CD4-positive, alpha-beta T cell (primary cell): ENCODE measurements around the gene ERMARD. TPM values are rescaled to one million over a fixed set of nuclear protein-coding genes. Genes with fewer than 3 reads are reported as not detected.
"Not testable (repeated sequence)": the region's sequence is repeated elsewhere in the genome, so short reads cannot be mapped to it uniquely, and the experiment has no call there.

ENCODE experiments used
- ATAC-seq: fragments of 200-7000 bp; cut with Tn5 transposase; one replicate; pipeline ENCODE4 v1.10.0; 2022; ENCODE audit warnings: mild to moderate bottlenecking; ENCODE audit not compliant: poor library complexity
- CTCF ChIA-PET: fragments of 350-600 bp; sonication (Branson Sonifier 250); formaldehyde crosslinking; loops from one replicate; lab custom pipeline; 2021; ENCODE audit warnings: antibody characterized with exemption, inconsistent platforms; lab: Charles Lee
- POLR2A ChIA-PET: fragments of 350-600 bp; sonication (Branson Sonifier 250); formaldehyde crosslinking; loops from one replicate; lab custom pipeline; 2021; ENCODE audit warnings: antibody characterized with exemption, inconsistent platforms; lab: Charles Lee
- DNase-seq, 14 experiments: peaks; one replicate each; pipeline ENCODE4 v3.0.0-alpha.2; 2013 to 2020; ENCODE audit warnings: mixed read lengths in 2 of 14
- H3K27ac ChIP-seq, 2 donors: one replicate each; pipeline versions ENCODE4 v1.5.1 to v1.7.0; 2013; ENCODE audit warnings: low read length in 2 of 2, low read depth in 1 of 2, mild to moderate bottlenecking in 1 of 2
- H3K27me3 ChIP-seq, 2 experiments: 1 replicate in 1 of 2; 2 replicates in 1 of 2; pipeline versions ENCODE4 v1.6.1 to v1.7.0; 2013; ENCODE audit warnings: low read length in 2 of 2, control low read depth in 1 of 2, mild to moderate bottlenecking in 1 of 2, moderate library complexity in 1 of 2; ENCODE audit not compliant: insufficient read depth in 2 of 2, control insufficient read depth in 1 of 2
- H3K36me3 ChIP-seq: one replicate; pipeline ENCODE4 v1.6.1; 2013; ENCODE audit warnings: low read length, control low read depth; ENCODE audit not compliant: insufficient read depth
- H3K4me1 ChIP-seq: one replicate; pipeline ENCODE4 v1.6.1; 2013; ENCODE audit warnings: low read length, control low read depth; ENCODE audit not compliant: insufficient read depth
- H3K4me3 ChIP-seq: one replicate; pipeline ENCODE4 v1.5.1; 2013; ENCODE audit warnings: mild to moderate bottlenecking, low read length, moderate library complexity
- H3K9me3 ChIP-seq, 2 experiments: 1 replicate in 1 of 2; 2 replicates in 1 of 2; pipeline versions ENCODE4 v1.6.1 to v1.7.0; 2013; ENCODE audit warnings: low read length in 2 of 2, mild to moderate bottlenecking in 2 of 2, control low read depth in 1 of 2, moderate library complexity in 1 of 2; ENCODE audit not compliant: control insufficient read depth in 1 of 2, insufficient read depth in 1 of 2
- H3K27ac Mint-ChIP-seq: one replicate; pipeline ENCODE4 v1.8.0; 2020; ENCODE audit warnings: mixed read lengths
- H3K27me3 Mint-ChIP-seq: one replicate; pipeline ENCODE4 v1.8.0; 2021; ENCODE audit warnings: mixed read lengths
- H3K36me3 Mint-ChIP-seq: one replicate; pipeline ENCODE4 v1.8.0; 2021; ENCODE audit warnings: low read depth, mixed read lengths
- H3K4me1 Mint-ChIP-seq: one replicate; pipeline ENCODE4 v1.8.0; 2021; ENCODE audit warnings: low read depth, mixed read lengths
- H3K4me3 Mint-ChIP-seq: one replicate; pipeline ENCODE4 v1.8.0; 2020; ENCODE audit warnings: mild to moderate bottlenecking, mixed read lengths
- H3K9me3 Mint-ChIP-seq: one replicate; pipeline ENCODE4 v1.8.0; 2020; ENCODE audit warnings: mixed read lengths
- intact Hi-C, 2 experiments: fragments of 100-400 bp; cut with DNase I in 1 of 2; cut with micrococcal nuclease in 1 of 2; formaldehyde crosslinking; loops; one replicate each; pipeline versions ENCODE4 v1.15.1 to v1.9.0; 2023 to 2025; cut with DNase I, micrococcal nuclease
- total RNA-seq, 174 experiments: library from RNA in 2 of 174; stranded (reverse) in 2 of 174; gene quantifications; one replicate each; pipeline ENCODE4 v1.2.3 and lab custom pipeline; 2021 to 2026
- TF ChIP-seq, protein P1 (sequence below): fragments of 200-600 bp; IDR thresholded peaks from one replicate; pipeline ENCODE4 v1.8.0; 2022; ENCODE audit warnings: antibody characterized with exemption, mild to moderate bottlenecking

Gene ERMARD
- total RNA-seq, 2 experiments from 2014 or later: 24.2 to 26.2 TPM

DNA sequence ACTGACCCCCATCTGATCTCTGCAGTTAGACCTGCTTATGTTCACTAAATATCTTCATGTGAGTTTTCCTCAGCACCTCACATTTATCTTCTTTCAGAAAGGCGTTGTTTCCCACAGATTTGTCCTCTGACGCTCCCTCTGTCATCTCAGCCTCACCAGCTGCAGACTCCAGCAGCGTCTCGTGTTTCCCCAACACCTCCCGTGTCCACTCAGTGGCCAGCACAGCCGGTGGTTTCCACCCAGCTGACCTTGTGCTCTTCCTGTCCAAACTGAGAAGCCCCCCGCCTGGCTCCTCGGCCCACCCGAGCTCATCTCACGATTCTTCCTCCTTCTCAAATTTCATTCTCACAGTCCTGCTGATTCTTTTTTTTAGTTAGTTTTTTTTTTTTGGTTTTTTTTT, 12.5 kb downstream of the ERMARD start:
- Mint-ChIP-seq H3K27me3 (no peaks in the 10 kb centered on the region), H3K4me1 (no peaks in the 10 kb centered on the region), H3K36me3 (peaks cover 90% of the 10 kb centered on the region), H3K4me3 (no peak overlapping the region), H3K9me3 (no peaks in the 10 kb centered on the region), H3K27ac (no peak overlapping the region)
- POLR2A ChIA-PET: interaction anchor here (0.7 kb wide), 1 partner anchor 12 kb away, joined by 3 read pairs; the partner anchor contains the start of genes DYNLT2 and ERMARD
- H3K27ac ChIP-seq: no peak overlapping the region
- intact Hi-C loops: no loop called here
- no peak overlapping the region for H3K4me3 ChIP-seq
- TF ChIP-seq, protein P1, sequence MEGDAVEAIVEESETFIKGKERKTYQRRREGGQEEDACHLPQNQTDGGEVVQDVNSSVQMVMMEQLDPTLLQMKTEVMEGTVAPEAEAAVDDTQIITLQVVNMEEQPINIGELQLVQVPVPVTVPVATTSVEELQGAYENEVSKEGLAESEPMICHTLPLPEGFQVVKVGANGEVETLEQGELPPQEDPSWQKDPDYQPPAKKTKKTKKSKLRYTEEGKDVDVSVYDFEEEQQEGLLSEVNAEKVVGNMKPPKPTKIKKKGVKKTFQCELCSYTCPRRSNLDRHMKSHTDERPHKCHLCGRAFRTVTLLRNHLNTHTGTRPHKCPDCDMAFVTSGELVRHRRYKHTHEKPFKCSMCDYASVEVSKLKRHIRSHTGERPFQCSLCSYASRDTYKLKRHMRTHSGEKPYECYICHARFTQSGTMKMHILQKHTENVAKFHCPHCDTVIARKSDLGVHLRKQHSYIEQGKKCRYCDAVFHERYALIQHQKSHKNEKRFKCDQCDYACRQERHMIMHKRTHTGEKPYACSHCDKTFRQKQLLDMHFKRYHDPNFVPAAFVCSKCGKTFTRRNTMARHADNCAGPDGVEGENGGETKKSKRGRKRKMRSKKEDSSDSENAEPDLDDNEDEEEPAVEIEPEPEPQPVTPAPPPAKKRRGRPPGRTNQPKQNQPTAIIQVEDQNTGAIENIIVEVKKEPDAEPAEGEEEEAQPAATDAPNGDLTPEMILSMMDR: no peak
- H3K4me1 ChIP-seq: no peaks in the 10 kb centered on the region
- peaks cover 83% of the 10 kb centered on the region for H3K36me3 ChIP-seq
- H3K27me3 ChIP-seq: no peaks in the 10 kb centered on the region
- CTCF ChIA-PET: no interaction called here
- ATAC-seq (no peak), DNase-seq (no peak)
- H3K9me3 ChIP-seq: no peaks in the 10 kb centered on the region

DNA sequence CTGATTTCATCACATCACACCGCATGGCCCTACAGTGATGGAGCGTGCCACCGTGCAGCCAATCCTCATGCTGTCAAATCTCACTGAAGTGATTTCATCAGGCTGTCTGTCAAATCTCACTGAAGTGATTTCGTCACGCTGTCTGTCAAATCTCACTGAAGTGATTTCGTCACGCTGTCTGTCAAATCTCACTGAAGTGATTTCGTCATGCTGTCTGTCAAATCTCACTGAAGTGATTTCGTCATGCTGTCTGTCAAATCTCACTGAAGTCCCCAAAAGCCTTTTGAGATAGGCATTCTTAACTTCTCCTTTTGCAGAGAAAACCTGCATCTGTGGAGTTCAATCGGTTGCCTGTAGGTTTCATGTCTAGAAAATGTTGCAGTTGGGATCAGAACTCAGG, 14.4 kb downstream of the ERMARD start:
- H3K27ac ChIP-seq, H3K9me3 ChIP-seq, H3K4me1 Mint-ChIP-seq, H3K4me3 ChIP-seq, H3K27ac Mint-ChIP-seq, H3K27me3 Mint-ChIP-seq, intact Hi-C loops, DNase-seq, ATAC-seq, H3K27me3 ChIP-seq, CTCF ChIA-PET, H3K4me3 Mint-ChIP-seq, H3K9me3 Mint-ChIP-seq, H3K4me1 ChIP-seq, POLR2A ChIA-PET: not testable (repeated sequence)
- H3K36me3 ChIP-seq: peaks cover 73% of the 10 kb centered on the region
- peaks cover 86% of the 10 kb centered on the region for H3K36me3 Mint-ChIP-seq

DNA sequence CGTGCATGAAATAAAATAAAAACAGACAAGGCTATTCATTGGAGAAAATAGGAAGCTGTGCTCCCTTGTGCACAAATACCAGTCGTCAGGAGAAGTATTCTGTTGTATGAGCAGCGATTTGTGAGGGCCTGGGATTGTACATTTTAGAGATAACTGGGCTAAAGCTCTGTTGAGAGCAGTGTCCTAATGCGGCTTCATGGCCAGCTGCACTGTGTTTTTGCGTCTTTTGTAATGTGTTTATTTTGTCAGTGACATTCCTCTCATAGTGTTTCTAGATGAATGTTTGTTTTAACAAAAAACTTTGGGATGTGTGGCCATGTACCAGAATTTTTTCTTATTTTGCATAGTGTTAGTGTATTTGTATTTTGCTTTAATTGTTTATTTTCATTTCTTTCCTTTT, 14.8 kb downstream of the ERMARD start:
- H3K4me3 Mint-ChIP-seq: no peak overlapping the region
- Histone ChIP-seq H3K27ac (no peak overlapping the region), H3K9me3 (no peaks in the 10 kb centered on the region), H3K4me1 (no peaks in the 10 kb centered on the region), H3K27me3 (no peaks in the 10 kb centered on the region), H3K4me3 (no peak overlapping the region), H3K36me3 (peaks cover 70% of the 10 kb centered on the region)
- intact Hi-C loops: no loop called here
- ChIA-PET CTCF (no interaction called here), POLR2A (no interaction called here)
- TF ChIP-seq, protein P1: no peak
- no peaks in the 10 kb centered on the region for H3K4me1 Mint-ChIP-seq
- ATAC-seq (no peak), DNase-seq (no peak)
- H3K27ac Mint-ChIP-seq: no peak overlapping the region
- H3K27me3 Mint-ChIP-seq: no peaks in the 10 kb centered on the region
- H3K36me3 Mint-ChIP-seq: peaks cover 84% of the 10 kb centered on the region
- no peaks in the 10 kb centered on the region for H3K9me3 Mint-ChIP-seq
